ENCODE results near the gene FNBP1.

FNBP1 gene

GRCh38 chr9:130042885-130043653 is at the start of gene FNBP1:
Gene FNBP1, minus strand, starts transcription at chr9:130043189. Its CDS starts 214 bp downstream, at chr9:130042975.
- FAIRE-seq: no peak

GRCh38 chr9:130090915-130091314 is 47.9 kb upstream of the FNBP1 start:
- FAIRE-seq: no peak

GRCh38 chr9:130089141-130089540 is 46.2 kb upstream of the FNBP1 start:
- FAIRE-seq: no peak

GRCh38 chr9:130088051-130088450 is 45.1 kb upstream of the FNBP1 start:
- FAIRE-seq: no peak

DNA sequence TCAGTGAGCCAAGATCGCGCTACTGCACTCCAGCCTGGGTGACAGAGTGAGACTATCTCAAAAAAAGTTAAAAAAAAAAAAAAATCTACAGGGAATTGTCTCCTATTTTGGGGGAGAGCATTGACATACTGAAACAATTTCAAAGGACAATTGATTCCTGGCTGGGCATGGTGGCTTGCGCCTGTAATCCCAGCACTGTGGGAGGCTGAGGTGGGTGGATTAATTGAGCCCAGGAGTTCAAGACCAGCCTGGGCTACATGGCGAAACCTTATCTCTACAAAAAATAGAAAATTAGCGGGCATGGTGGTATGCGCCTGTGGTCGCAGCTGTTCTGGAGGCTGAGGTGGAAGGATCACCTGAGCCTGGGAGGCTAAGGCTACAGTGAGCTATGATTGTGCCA is 41.3 kb upstream of the FNBP1 start:
- FAIRE-seq: no peak

- FAIRE-seq: no peak
Measured at GRCh38 chr9:130078547-130078946, 35.6 kb upstream of the FNBP1 start.

DNA sequence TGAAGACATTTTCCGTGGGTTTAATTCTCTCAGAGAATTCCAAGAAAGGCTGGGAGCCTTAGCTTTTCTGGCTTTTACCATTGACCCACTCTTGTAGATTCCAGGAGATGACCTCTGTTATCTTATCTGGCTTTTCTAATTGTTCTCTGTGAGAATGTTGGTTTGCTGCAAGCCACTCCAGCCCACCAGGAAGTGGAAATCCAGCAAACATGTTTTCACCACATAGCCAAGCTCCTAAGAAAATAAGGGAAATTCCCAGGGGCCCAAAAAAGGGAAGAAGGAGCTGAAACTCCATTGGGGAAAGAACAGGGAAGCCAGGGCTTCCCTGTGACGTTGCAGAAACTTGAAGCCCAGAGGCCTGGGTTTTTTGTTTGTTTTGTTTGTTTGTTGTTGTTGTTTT is 30.4 kb upstream of the FNBP1 start:
- no peak for FAIRE-seq

DNA sequence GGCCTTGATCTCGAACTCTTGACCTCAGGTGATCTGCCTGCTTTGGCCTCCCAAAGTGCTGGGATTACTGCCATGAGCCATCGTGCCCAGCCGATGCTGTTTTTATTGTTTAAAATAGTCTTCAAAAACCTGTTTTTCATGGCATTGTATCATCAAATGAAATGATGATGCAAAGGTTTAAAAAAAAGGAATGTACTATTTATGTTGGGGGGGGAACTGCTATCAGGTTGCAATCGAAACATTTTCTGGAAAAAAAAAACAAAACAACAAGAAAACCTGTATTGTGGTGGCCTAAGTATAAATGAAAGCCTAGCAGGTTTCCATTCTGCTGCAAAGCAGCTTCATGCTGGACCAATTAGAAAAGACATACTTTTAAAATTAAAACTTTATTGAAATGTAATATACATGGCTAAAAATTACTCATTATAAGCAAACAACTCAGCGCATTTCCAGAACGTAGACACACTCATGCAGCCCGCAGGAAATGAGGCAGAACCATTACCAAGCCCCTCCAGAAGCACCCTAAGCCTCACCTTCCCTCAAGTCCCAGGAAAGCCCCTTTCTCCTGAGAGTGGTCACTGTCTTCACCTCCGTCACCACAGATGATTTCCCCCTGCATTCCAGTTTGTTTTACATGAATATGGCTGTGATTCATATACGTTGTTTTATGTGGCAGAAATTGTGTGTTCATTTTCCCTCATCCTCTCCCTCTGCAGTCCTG is 29.7 kb upstream of the FNBP1 start:
- no peak for FAIRE-seq

DNA sequence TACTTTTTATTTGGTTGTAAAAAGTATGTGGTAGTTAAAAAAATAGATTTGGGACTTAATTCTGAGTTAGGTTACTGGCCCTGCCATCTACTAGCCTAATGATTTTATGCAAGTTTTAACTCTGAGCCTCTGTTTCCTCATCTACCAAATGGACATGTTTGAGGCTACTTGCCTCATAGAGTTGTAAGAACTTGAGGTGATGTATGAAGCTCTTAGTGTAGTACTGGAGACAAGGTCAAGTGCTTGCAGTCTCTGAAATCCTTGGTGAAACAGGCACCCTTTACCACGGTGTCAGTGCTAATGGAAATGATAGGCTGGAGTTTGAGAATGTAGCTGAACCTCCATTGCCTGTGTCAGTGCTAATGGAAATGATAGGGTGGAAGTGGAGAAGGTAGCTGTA is 26.1 kb upstream of the FNBP1 start:
- FAIRE-seq: no peak

DNA sequence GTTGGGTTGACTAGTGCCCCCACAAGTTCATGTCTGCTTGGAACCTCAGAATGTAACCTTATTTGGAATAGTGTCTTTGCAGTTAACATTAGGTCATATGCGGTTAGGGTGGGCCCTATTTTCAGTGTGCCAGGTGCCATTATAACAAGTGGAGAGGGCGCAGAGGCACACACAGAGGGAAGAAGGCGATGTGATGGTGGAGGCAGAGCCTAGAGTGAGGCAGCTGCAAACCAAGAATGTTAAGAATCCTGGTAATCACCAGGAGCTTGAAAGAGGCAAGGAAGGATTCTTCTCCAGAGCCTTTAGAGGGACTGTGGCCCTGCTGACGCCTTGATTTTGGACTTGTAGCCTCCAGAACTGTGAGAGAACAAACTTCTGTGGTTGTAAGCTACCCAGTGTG is 21.6 kb upstream of the FNBP1 start:
- no peak for FAIRE-seq

- FAIRE-seq: no peak
Measured at GRCh38 chr9:130062750-130063149, 19.8 kb upstream of the FNBP1 start.

DNA sequence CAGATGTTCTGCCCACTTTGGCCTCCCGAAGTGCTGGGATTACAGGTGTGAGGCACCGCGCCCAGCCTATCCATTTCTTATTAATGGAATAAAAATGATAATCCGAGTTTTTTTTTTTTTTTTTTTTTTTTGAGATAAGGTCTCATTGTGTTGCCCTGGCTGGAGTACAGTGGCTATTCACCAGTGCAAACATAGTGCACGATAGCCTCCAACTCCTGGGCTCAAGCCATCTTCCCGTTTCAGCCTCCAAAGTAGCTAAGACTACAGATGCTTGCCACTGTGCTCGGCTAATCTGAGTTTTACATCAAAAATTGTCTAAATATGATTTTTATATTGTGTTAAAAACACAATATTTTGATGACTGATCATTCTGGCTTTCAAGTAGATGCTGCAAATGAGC is 17.3 kb upstream of the FNBP1 start:
- no peak for FAIRE-seq

DNA sequence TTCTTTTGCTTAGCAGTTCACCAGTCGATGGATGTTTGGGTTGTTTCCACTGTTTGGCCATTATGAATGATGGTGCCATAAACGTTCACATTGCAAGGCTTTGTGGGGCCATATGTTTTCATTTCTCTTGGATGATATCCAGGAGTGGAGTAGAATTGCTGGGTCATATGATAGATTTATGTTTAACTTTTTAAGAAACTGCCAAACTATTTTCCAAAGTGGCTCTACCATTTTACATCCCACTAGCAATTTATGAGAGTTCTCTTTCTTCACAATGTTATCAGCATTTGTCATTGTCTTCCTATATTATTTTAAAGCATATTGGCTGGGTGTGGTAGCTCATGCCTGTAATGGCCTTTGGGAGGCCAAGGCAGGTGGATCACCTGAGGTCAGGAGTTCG is 15.9 kb upstream of the FNBP1 start:
- FAIRE-seq: no peak

DNA sequence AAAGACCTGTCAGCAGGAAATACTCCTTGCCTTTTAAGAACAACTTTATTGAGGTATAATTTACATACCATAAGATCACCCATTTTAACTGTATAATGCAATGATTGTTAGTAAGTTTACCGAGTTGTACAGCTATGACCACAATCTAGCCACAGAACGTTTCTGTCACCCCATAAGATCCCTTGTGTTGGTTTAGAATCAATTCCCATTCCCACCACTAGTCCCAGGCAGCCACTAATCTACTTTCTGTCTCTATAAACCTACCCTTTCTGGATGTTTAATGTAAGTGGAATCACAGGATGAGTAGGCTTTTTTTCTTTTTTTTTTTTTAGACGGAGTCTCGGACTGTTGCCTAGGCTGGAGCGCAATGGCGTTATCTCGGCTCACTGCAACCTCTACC is 15.2 kb upstream of the FNBP1 start:
- no peak for FAIRE-seq

DNA sequence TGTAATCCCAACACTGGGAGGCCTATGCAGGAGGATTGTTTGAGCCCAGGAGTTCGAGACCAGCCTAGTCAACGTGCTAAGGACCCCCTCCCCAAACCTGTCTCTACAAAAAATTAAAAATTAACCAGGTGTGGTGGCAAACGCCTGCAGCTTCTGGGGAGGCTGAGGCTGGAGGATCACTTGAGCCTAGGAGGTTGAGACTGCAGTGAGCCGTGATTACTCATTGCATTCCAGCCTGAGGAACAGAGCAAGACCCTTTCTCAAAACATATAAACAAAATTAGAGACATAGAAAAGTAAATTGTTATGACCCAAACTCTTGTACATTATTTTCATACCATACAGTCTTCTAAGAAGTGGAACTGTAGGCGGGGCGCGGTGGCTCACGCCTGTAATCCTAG is 11.8 kb upstream of the FNBP1 start:
- no peak for FAIRE-seq

- FAIRE-seq: no peak
Measured at GRCh38 chr9:130054325-130054786, 11.4 kb upstream of the FNBP1 start.

DNA sequence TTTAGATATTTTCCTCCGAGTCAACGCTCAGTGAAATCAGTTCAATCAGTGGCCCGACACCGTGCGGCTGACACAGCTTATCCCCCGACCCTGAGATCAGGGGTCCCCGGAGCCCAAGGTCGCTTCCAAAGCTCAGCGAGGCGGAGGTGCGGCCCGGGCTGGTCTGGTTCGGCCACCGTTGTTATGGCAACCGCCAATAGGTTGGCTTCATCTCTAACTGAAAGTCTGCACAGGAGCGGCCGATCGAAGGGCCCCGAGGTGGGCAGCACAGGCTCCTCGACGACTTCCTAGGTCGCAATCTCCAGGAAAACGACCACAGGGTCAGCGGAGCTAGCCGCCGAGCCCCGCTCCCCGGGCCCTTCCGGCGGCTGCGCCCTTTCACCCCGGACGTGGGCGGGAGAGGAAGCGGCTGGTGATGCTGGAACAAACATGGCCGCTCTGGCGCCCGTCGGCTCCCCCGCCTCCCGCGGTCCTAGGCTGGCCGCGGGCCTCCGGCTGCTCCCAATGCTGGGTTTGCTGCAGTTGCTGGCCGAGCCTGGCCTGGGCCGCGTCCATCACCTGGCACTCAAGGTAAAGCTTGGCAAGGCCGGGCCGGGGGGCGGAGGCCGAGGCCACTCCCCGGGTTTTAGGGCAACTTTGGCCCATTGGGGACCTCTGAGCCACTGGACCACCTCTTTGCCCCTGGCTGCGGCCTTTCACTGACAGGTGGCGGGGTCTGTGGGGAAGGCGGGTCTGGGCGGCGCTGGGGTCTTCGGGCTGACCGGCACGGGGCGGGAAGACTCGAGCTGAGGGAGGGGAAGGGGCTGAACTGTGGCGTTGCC is 10.7 kb upstream of the FNBP1 start, which contains the start of gene GPR107:
Gene GPR107 (plus strand): TSS at position 403 of the 821 bp plus-strand sequence. CDS start 27 bp downstream, at position 430.
- no peak for FAIRE-seq

GRCh38 chr9:130053109-130053503 is 10.1 kb upstream of the FNBP1 start:
- FAIRE-seq: no peak

GRCh38 chr9:130051855-130052254 is 8.9 kb upstream of the FNBP1 start:
- no peak for FAIRE-seq

DNA sequence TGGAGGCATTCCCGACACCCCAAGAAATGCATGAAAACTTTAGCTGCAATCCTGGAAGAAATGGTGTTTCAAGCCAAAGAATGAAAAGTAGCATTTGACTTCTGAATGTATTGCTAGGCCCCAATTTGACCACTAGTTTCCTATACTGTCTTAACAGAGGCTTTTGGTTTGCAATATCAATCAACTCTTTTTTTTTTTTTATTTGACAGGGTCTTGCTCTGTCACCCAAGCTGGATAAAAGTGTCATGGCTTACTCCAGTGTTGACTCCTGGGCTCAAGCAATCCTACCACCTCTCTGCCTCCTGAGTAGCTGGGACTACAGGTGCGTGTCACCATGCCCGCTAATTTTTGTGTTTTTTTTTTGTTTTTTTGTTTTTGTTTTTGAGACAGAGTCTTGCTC is 7.5 kb upstream of the FNBP1 start:
- FAIRE-seq: no peak

DNA sequence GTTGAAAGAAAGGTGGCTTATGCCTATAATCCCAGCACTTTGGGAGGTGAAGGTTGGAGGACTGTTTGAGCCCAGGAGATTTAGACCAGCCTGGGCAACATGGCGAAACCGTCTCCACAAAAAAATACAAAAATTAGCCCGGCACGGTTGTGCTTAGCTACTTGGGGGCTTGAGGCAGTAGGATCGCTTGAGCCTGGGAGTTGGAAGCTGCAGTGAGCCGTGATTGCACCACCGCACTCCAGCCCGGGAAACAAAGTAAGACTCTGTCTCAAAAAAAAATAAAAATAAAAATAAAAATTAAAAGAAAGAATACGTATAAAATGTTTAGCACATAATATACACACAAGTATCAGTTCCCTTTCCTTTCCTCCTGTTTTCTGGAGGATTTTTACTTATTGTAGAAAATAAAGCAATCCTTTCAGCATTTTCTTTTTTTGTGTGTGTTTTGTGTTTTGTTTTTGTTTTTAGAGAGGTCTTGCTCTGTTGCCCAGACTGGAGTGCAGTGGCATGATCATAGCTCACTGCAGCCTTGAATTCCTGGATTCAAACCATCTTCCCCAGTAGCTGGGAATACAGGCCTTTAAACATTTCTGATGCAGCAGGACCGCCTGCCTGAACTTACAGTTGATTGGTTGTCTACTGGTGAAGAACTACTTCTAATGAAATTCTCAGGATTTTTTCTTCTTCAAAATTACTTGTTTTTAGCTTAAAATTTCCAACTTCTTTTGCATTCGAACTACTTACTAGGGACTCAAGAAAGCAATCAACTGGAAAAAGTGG is 6.6 kb upstream of the FNBP1 start:
- no peak for FAIRE-seq

DNA sequence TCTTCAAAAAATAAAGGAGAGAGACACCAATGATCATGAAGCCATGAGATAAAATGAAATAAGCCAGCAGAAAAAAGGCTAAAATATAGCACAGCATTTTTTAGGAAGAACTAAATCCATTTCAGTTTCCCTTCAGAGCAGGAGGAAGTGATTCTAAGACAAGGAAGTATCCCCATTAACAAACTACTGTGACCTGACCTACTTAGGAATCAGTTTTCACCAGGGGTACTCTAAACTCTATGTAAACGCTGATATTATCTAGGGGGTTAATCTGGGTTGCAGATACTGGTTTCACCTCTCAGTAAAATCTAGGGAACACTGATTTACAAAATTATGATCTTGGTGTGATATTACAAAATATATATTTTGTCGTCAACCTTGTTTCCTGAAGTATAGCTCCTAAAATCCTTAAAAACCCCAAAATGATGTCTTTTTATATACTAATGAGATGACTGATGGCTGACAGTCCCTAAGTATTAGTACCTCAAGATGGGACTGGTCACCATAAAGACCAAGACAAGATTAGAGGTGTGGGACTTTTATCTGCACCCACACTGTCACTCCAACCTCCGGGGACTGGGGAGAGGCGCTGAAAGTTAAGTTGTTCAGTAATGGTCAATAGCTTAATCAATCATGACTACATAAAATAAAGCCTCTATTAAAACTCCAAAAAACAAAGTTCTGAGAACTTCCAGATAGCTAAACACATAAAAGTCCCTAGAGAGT is 2.9 kb upstream of the FNBP1 start:
- no peak for FAIRE-seq

Measured in endometrium (tissue), 2 donors.